ENCODE measurements around the gene DMRTA2.

- no peak for TF ChIP-seq USF2 (IDR thresholded peaks at IDR 0.05; ENCODE audit: low read depth, low read length)
- TF ChIP-seq RAD21 (IDR thresholded peaks at IDR 0.05; ENCODE audit: low read length) = no peak
- no peak for TF ChIP-seq POLR2A (IDR thresholded peaks at IDR 0.05; ENCODE audit: low read depth, low read length)
- TF ChIP-seq BHLHE40 (IDR thresholded peaks at IDR 0.05; ENCODE audit: low read depth, low read length) = no peak
- TF ChIP-seq CTCF (conservative IDR thresholded peaks at IDR 0.05; ENCODE audit: low read depth, low read length) = no peak
- no peak for TF ChIP-seq RCOR1 (IDR thresholded peaks at IDR 0.05; ENCODE audit: insufficient replicate concordance, low read length)
- 0 out of 2 replicates have a peak, but pooled peaks have one; percentile 22 for TF ChIP-seq CEBPB (IDR thresholded peaks at IDR 0.05; ENCODE audit: low read depth, low read length)
- no peak for TF ChIP-seq MAZ (IDR thresholded peaks at IDR 0.05; ENCODE audit: borderline replicate concordance, low read depth, low read length)
- TF ChIP-seq FOS (IDR thresholded peaks at IDR 0.05; ENCODE audit: low read depth, low read length) = no peak
- TF ChIP-seq SMC3 (IDR thresholded peaks at IDR 0.05; ENCODE audit: low read depth, low read length) = no peak
- TF ChIP-seq MXI1 (IDR thresholded peaks at IDR 0.05; ENCODE audit: borderline replicate concordance, low read depth, low read length) = no peak
- TF ChIP-seq CHD1 (IDR thresholded peaks at IDR 0.05; ENCODE audit: low read depth, low read length) = no peak
These were observed 10.3 kb downstream of the DMRTA2 start for GRCh38 chr1:50412813-50413476.

Measured in IMR-90 (cell line).